SK-N-SH (cell line): Measurements from ENCODE around the gene WNK2.

Experiments used
- CTCF ChIP-seq: fragments of 200-600 bp; sonication (generic); IDR thresholded peaks from 2 replicates; pipeline ENCODE4 v1.6.1; 2017; ENCODE audit warnings: antibody characterized with exemption, mild to moderate bottlenecking, moderate library complexity
- EP300 ChIP-seq, 2 experiments: IDR thresholded peaks; 2 replicates each; pipeline versions ENCODE4 v1.4.0 to v1.6.1; 2012; ENCODE audit warnings: borderline replicate concordance in 1 of 2, low read depth in 1 of 2, low read length in 1 of 2
- NRF1 ChIP-seq: IDR thresholded peaks from 2 replicates; pipeline ENCODE4 v1.6.1; 2012; ENCODE audit warnings: low read depth, mild to moderate bottlenecking, low read length
- TF ChIP-seq, protein P1 (sequence below): fragments of 150-350 bp; IDR thresholded peaks from 2 replicates; pipeline ENCODE4 v1.6.1; 2017; ENCODE audit warnings: antibody characterized with exemption, low read length, low read depth, borderline replicate concordance

GRCh38 chr9:93173365-93174051 lies 10.4 kb upstream of the WNK2 start:
- TF ChIP-seq CTCF: no peak
- no peak for TF ChIP-seq EP300 (IDR thresholded peaks at IDR 0.05; ENCODE audit: borderline replicate concordance in 1 of 2, low read depth in 1 of 2, low read length in 1 of 2)
- TF ChIP-seq, protein P1, sequence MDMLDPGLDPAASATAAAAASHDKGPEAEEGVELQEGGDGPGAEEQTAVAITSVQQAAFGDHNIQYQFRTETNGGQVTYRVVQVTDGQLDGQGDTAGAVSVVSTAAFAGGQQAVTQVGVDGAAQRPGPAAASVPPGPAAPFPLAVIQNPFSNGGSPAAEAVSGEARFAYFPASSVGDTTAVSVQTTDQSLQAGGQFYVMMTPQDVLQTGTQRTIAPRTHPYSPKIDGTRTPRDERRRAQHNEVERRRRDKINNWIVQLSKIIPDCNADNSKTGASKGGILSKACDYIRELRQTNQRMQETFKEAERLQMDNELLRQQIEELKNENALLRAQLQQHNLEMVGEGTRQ: no peak
- no peak for TF ChIP-seq NRF1
